Adipose tissue (tissue), 3 donors: ENCODE results near the gene MPPE1. TPM values are rescaled to one million over a fixed set of nuclear protein-coding genes. Genes with fewer than 3 reads are reported as not detected.
"Not testable (repeated sequence)": the region's sequence is repeated elsewhere in the genome, so short reads cannot be mapped to it uniquely, and the experiment has no call there.

Experiments used
- H3K27ac ChIP-seq: one replicate; pipeline ENCODE4 v1.5.1; 2013; ENCODE audit warnings: low read depth, low read length
- WGBS, 3 donors: extraction: QIAGEN DNeasy Blood & Tissue Kit; methylation state at CpG; one replicate each; pipeline ENCODE4 v1.1.7; 2013; 5-methylcytosine and 5-hydroxymethylcytosine counted together
- polyA plus RNA-seq, 3 donors: library from polyadenylated mRNA; stranded (reverse); fragments of 200-250 nt; gene quantifications; one replicate each; pipeline ENCODE4 v1.2.3, GENCODE V29; 2013
- donor health status: healthy with polysubstance abuse.
- donor health status: Bipolar disorder and iron deficiency.
- donor health status: healthy.

MPPE1 gene
- polyA plus RNA-seq, 3 donors = 23.2 to 26.5 (median 26.0) TPM

- WGBS, 3 donors = 85 to 91% (median 90%) methylated on average over 12 of the region's 12 CpGs
- H3K27ac ChIP-seq = no peak overlapping the region
Measured at GRCh38 chr18:11865071-11865470, 43.0 kb downstream of the MPPE1 start.

GRCh38 chr18:11864471-11864870 is 43.6 kb downstream of the MPPE1 start:
- 75 to 89% (median 83%) methylated on average over 2 of the region's 2 CpGs for WGBS, 3 donors
- H3K27ac ChIP-seq = no peak overlapping the region

GRCh38 chr18:11862468-11863137 is 45.5 kb downstream of the MPPE1 start:
- WGBS, 3 donors = 77 to 78% (median 77%) methylated on average over 6 of the region's 6 CpGs
- no peak overlapping the region for H3K27ac ChIP-seq

GRCh38 chr18:11861583-11862288 is 46.4 kb downstream of the MPPE1 start:
- WGBS, 3 donors = 78 to 85% (median 83%) methylated on average over 20 of the region's 20 CpGs
- H3K27ac ChIP-seq = no peak overlapping the region

- WGBS, 3 donors = 77 to 89% (median 87%) methylated on average over 15 to 17 of the region's 17 CpGs
Measured at GRCh38 chr18:11860594-11861450, 47.3 kb downstream of the MPPE1 start.

GRCh38 chr18:11859903-11860407 is 48.2 kb downstream of the MPPE1 start:
- WGBS, 3 donors = 63 to 86% (median 65%) methylated on average over 4 of the region's 4 CpGs
- H3K27ac ChIP-seq = no peak overlapping the region

More at GRCh38 chr18:11860594-11861450, 47.3 kb downstream of the MPPE1 start:
- H3K27ac ChIP-seq = no peak overlapping the region

- 90 to 96% (median 96%) methylated on average over 4 to 7 of the region's 7 CpGs for WGBS, 3 donors
- no peak overlapping the region for H3K27ac ChIP-seq
Measured at GRCh38 chr18:11859282-11859830, 48.8 kb downstream of the MPPE1 start.

- H3K27ac ChIP-seq = no peak overlapping the region
- 39 to 48% (median 42%) methylated on average over 11 of the region's 11 CpGs for WGBS, 3 donors
Measured at GRCh38 chr18:11857177-11857887, 50.8 kb downstream of the MPPE1 start.

GRCh38 chr18:11854554-11854953 is 53.6 kb downstream of the MPPE1 start:
- H3K27ac ChIP-seq = not testable (repeated sequence)
- 86 to 96% (median 92%) methylated on average over 6 of the region's 6 CpGs for WGBS, 3 donors

- 1% methylated on average over 23 of the region's 23 CpGs for WGBS, 3 donors
- no peak overlapping the region for H3K27ac ChIP-seq
Measured at GRCh38 chr18:11851806-11852337, 56.2 kb downstream of the MPPE1 start.

GRCh38 chr18:11851146-11851805 is 56.8 kb downstream of the MPPE1 start, which contains the start of gene CHMP1B:
TSS of gene CHMP1B (plus strand) at chr18:11851413. CDS start at chr18:11851512, 99 bp downstream.
- peak within 1 kb of the TSS; percentile 69 for H3K27ac ChIP-seq
- 0% methylated on average over 53 of the region's 53 CpGs for WGBS, 3 donors

- no peak overlapping the region for H3K27ac ChIP-seq
- 0% methylated on average over 10 of the region's 10 CpGs for WGBS, 3 donors
Measured at GRCh38 chr18:11850821-11851145, 57.3 kb downstream of the MPPE1 start.

- WGBS, 3 donors = 10 to 15% (median 14%) methylated on average over 17 of the region's 17 CpGs
- H3K27ac ChIP-seq = peak overlapping the region; percentile 69
Measured at GRCh38 chr18:11849841-11850634, 58.1 kb downstream of the MPPE1 start.

GRCh38 chr18:11849279-11849678 is 58.8 kb downstream of the MPPE1 start:
- 88 to 95% (median 94%) methylated on average over 7 of the region's 7 CpGs for WGBS, 3 donors
- no peak overlapping the region for H3K27ac ChIP-seq

- 75 to 87% (median 81%) methylated on average over 4 of the region's 4 CpGs for WGBS, 3 donors
Measured at GRCh38 chr18:11847811-11848210, 60.3 kb downstream of the MPPE1 start.

GRCh38 chr18:11845654-11846053 is 62.5 kb downstream of the MPPE1 start:
- H3K27ac ChIP-seq = no peak overlapping the region
- 78 to 82% (median 79%) methylated on average over 4 of the region's 4 CpGs for WGBS, 3 donors

More at GRCh38 chr18:11847811-11848210, 60.3 kb downstream of the MPPE1 start:
- H3K27ac ChIP-seq = no peak overlapping the region
